MCF 10A (cell line): ENCODE measurements around the gene COL9A2. TPM values are rescaled to one million over a fixed set of nuclear protein-coding genes. Genes with fewer than 3 reads are reported as not detected.

Source experiments
- BruUV-seq: library from RNA; stranded (reverse); fragments of 400-500 nt; replicated peaks from 2 replicates; lab custom pipeline; 2021; lab: Mats Ljungman, UMichigan
- CTCF ChIA-PET: fragments of 300-600 bp; sonication (Branson Sonifier 250); formaldehyde crosslinking; extraction: SDS; loops from one replicate; lab custom pipeline; 2021; ENCODE audit warnings: antibody characterized with exemption, inconsistent platforms; lab: Yijun Ruan, JAX
- POLR2A ChIA-PET: fragments of 300-600, 350-650 bp; sonication (Branson Sonifier 250); formaldehyde crosslinking; extraction: SDS; loops from one replicate; lab custom pipeline; 2020; ENCODE audit warnings: antibody characterized with exemption, inconsistent platforms; lab: Yijun Ruan, JAX
- DNase-seq: peaks from one replicate; pipeline ENCODE4 v3.0.0-alpha.2; 2018; ENCODE audit not compliant: unreplicated experiment
- H3K27ac Mint-ChIP-seq: one replicate; pipeline ENCODE4 v1.8.0; 2022; ENCODE audit warnings: mild to moderate bottlenecking, low read depth, mixed read lengths; ENCODE audit not compliant: unreplicated experiment
- H3K27me3 Mint-ChIP-seq: one replicate; pipeline ENCODE4 v1.8.0; 2022; ENCODE audit warnings: mixed read lengths; ENCODE audit not compliant: insufficient read depth, unreplicated experiment
- H3K36me3 Mint-ChIP-seq: one replicate; pipeline ENCODE4 v1.8.0; 2022; ENCODE audit warnings: mild to moderate bottlenecking, moderate library complexity, mixed read lengths; ENCODE audit not compliant: insufficient read depth, unreplicated experiment
- H3K4me1 Mint-ChIP-seq: one replicate; pipeline ENCODE4 v1.8.0; 2022; ENCODE audit warnings: mixed read lengths; ENCODE audit not compliant: insufficient read depth, unreplicated experiment
- H3K4me3 Mint-ChIP-seq: one replicate; pipeline ENCODE4 v1.8.0; 2022; ENCODE audit warnings: mild to moderate bottlenecking, moderate library complexity, mixed read lengths; ENCODE audit not compliant: unreplicated experiment
- H3K9me3 Mint-ChIP-seq: one replicate; pipeline ENCODE4 v1.8.0; 2022; ENCODE audit warnings: mixed read lengths; ENCODE audit not compliant: unreplicated experiment
- intact Hi-C: fragments of 100-400 bp; cut with micrococcal nuclease; formaldehyde crosslinking; loops from 2 replicates; pipeline ENCODE4 v1.14.1; 2022
- total RNA-seq: library from RNA; stranded (reverse); gene quantifications from 2 replicates; pipeline ENCODE4 v1.2.3, GENCODE V29; 2022
- TF ChIP-seq, protein P1 (sequence below): fragments of 200-600 bp; IDR thresholded peaks from one replicate; pipeline ENCODE4 v1.8.0; 2022; ENCODE audit warnings: antibody characterized with exemption, mild to moderate bottlenecking; ENCODE audit not compliant: unreplicated experiment

COL9A2 gene
- total RNA-seq, 1 experiment from 2014 or later = not detected

DNA sequence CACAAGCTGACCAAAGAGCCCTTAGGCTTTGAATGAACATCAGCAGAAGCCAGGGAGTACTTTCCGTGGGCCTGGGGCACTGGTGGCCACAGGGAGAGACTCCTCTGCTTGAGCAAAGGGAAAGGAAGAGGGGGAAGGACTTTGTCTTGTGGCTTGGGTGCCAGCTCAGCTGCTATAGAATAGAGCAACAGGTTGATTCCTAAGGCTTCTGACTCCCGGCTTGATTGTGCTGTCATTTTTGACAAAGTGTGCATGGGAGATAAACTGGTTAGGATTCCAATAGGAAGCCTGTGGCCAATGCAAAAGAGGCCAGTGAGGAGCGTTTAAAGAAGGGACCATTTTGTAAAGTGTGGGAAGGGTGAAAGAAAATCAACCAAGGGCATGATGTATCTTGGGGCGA, 44.6 kb upstream of the COL9A2 start:
- POLR2A ChIA-PET = no interaction called here

DNA sequence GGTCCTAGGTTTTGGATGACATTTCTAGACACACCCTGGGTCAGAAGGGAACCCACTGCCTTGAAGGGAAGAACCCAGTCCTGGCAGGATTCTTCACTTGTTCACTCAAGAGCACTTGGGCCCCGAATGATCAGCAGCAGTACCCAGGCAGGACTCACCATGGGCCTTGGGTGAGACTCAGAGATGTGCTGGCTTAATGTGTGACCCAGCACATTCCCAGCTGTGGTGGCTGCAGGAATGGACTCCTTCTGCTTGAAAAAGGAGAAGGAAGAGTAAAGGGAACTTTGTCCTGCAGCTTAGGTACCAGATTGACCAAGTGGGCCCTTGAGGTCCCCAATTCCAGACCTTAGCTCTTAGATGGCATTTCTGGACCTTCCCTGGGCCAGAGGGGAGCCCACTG, 44.1 kb upstream of the COL9A2 start:
- intact Hi-C loops = no loop called here
- no peaks in the 10 kb centered on the region for H3K36me3 Mint-ChIP-seq
- TF ChIP-seq, protein P1, sequence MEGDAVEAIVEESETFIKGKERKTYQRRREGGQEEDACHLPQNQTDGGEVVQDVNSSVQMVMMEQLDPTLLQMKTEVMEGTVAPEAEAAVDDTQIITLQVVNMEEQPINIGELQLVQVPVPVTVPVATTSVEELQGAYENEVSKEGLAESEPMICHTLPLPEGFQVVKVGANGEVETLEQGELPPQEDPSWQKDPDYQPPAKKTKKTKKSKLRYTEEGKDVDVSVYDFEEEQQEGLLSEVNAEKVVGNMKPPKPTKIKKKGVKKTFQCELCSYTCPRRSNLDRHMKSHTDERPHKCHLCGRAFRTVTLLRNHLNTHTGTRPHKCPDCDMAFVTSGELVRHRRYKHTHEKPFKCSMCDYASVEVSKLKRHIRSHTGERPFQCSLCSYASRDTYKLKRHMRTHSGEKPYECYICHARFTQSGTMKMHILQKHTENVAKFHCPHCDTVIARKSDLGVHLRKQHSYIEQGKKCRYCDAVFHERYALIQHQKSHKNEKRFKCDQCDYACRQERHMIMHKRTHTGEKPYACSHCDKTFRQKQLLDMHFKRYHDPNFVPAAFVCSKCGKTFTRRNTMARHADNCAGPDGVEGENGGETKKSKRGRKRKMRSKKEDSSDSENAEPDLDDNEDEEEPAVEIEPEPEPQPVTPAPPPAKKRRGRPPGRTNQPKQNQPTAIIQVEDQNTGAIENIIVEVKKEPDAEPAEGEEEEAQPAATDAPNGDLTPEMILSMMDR = no peak
- H3K27ac Mint-ChIP-seq = no peak overlapping the region
- ChIA-PET CTCF (interaction anchor here (1.4 kb wide), 1 partner anchor 23 kb away, joined by 6 read pairs; no protein-coding TSS in a partner anchor), POLR2A (no interaction called here)
- no peaks in the 10 kb centered on the region for H3K4me1 Mint-ChIP-seq
- peaks cover 14% of the 10 kb centered on the region for H3K9me3 Mint-ChIP-seq
- no peak for DNase-seq
- no TSS peak for BruUV-seq
- H3K27me3 Mint-ChIP-seq = no peaks in the 10 kb centered on the region
- H3K4me3 Mint-ChIP-seq = no peak overlapping the region

More for the DNA sequence above, 44.6 kb upstream of the COL9A2 start:
- TF ChIP-seq, protein P1 = no peak
- intact Hi-C loops = no loop called here
- BruUV-seq = no TSS peak
- Mint-ChIP-seq H3K36me3 (no peaks in the 10 kb centered on the region), H3K9me3 (peaks cover 14% of the 10 kb centered on the region), H3K27me3 (no peaks in the 10 kb centered on the region), H3K4me1 (no peaks in the 10 kb centered on the region), H3K4me3 (no peak overlapping the region), H3K27ac (no peak overlapping the region)
- CTCF ChIA-PET = interaction anchor here (0.7 to 1.4 kb wide), 2 partner anchors 21 to 23 kb away, joined by 4 to 6 read pairs; no protein-coding TSS in a partner anchor
- no peak for DNase-seq

DNA sequence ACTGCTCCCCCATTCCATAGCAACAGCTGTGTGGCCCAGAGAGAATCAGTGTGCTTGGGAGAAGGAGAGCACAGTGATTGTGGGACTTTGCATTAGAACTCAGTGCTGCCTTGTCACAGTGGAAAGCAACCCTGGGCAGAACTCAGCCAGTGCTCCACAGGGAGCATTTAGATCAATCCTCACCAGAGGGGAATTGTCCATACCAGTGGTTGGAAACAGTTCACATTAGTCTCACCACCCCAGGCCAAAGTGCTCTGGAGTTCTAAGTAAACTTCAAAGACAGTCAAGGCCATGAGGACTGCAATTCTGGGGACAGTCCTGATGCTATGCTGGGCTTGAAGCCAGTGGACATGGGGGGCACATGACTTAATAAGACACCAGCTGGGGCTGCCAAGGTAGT, 43.5 kb upstream of the COL9A2 start:
- Mint-ChIP-seq H3K36me3 (no peaks in the 10 kb centered on the region), H3K27ac (no peak overlapping the region), H3K27me3 (no peaks in the 10 kb centered on the region), H3K4me1 (no peaks in the 10 kb centered on the region), H3K9me3 (peaks cover 14% of the 10 kb centered on the region), H3K4me3 (no peak overlapping the region)
- POLR2A ChIA-PET = no interaction called here
- intact Hi-C loops = no loop called here
- CTCF ChIA-PET = interaction anchor here (0.6 kb wide), 1 partner anchor 21 kb away, joined by 3 read pairs; no protein-coding TSS in a partner anchor
- no TSS peak for BruUV-seq
- DNase-seq = no peak
- TF ChIP-seq, protein P1 = no peak

DNA sequence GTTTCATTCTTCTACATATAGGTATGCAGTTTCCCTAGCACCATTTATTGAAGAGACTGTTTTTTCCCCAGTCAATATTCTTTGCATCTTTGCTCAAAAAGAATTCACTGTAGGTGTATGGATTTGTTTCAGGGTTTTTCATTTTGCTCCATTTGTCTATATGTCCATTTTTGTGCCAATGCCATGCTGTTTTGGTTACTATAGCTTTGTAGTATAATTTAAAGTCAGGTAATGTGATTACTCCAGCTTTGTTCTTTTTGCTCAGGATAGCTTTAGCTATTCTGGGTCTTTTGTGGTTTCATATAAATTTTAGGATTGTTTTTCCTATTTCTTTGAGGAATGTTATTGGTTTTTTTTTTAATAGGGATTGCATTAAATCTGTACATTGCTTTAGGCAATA, 40.5 kb upstream of the COL9A2 start:
- CTCF ChIA-PET = interaction anchor here (0.9 to 1.2 kb wide), 2 partner anchors 20 to 52 kb away, joined by 3 to 4 read pairs; no protein-coding TSS in a partner anchor

More for the DNA sequence above, 40.5 kb upstream of the COL9A2 start:
- DNase-seq = no peak
- Mint-ChIP-seq H3K27ac (no peak overlapping the region), H3K27me3 (no peaks in the 10 kb centered on the region), H3K4me1 (no peaks in the 10 kb centered on the region), H3K9me3 (peaks cover 14% of the 10 kb centered on the region), H3K36me3 (no peaks in the 10 kb centered on the region), H3K4me3 (no peak overlapping the region)
- POLR2A ChIA-PET = no interaction called here
- intact Hi-C loops = no loop called here
- TF ChIP-seq, protein P1 = no peak
- no TSS peak for BruUV-seq
